SH-SY5Y (cell line): Measurements from ENCODE around the gene GOSR2.

Experiments used
- GATA2 ChIP-seq: IDR thresholded peaks from 2 replicates; pipeline ENCODE4 v1.6.1; 2011; ENCODE audit warnings: mild to moderate bottlenecking, low read depth, low read length
- GATA3 ChIP-seq: IDR thresholded peaks from 2 replicates; pipeline ENCODE4 v1.6.1; 2011; ENCODE audit warnings: low read depth, mild to moderate bottlenecking, low read length, moderate library complexity

The GOSR2 gene

DNA sequence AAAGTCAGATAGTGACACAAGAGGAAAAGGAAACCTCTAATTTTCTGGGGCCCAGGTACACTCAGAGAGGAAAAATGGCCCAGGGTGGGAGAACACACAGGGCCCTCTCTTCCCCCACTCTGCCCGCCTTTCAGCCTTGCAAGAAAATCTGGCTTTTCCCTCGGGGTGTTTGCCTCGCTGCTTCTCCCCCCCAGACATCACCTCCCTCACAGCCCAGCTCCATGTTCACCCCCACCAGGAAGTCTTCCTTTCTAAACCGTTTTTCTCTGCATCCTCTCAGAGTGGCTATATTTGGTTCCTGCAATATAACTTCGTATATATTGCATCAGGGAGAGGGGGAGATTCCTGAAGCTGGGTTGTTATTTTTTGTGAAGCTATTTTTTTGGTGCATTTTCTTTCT lies 28.7 kb downstream of the GOSR2 start:
- no peak for TF ChIP-seq GATA2
- TF ChIP-seq GATA3 = no peak

DNA sequence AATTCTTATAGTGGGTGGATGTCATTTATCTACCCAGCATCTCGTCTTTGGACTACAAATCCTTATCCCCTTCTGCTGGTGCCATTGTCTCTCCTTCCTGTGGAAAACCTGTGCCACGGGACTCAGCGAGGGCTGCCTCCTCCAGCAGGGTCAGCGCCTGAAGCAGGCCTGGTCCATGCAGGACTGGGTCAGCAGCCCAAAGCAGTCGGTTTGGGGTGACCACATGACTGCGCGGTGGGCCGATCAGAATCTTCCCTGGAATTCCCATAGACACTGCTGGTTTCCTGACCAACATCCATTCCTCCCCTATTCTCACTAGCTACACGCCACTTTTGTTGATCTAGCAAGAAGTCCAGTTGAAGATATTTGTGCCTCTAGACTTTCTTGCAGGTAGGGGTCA lies 29.2 kb downstream of the GOSR2 start:
- no peak for TF ChIP-seq GATA3
- TF ChIP-seq GATA2 = no peak

DNA sequence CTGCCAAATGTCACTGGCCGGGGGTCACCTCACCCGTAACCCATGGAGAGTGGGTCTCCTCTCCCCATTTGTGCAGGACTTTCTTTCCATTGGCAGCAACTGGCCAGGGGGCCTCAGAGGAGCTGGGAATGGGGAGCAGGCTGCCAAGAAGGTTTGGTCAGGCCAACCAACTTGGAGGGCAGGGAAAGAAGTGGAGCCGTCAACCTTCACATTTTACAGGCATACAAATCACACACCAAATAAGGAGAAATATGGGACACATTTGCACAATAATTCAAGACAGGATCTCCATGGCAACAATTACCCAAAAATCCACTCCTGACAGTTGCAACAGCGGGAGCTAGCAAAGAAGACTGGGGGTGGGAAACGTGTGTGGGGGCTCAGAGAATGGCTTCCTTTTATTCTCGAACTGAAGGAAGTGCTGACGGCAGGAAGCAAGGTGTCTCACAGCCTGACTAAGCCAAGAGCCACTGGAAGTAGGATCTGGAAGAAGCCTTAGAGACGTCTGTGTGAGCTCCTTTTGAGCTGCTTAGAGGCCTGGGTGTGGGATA lies 35.2 kb downstream of the GOSR2 start:
- no peak for TF ChIP-seq GATA2
- no peak for TF ChIP-seq GATA3

DNA sequence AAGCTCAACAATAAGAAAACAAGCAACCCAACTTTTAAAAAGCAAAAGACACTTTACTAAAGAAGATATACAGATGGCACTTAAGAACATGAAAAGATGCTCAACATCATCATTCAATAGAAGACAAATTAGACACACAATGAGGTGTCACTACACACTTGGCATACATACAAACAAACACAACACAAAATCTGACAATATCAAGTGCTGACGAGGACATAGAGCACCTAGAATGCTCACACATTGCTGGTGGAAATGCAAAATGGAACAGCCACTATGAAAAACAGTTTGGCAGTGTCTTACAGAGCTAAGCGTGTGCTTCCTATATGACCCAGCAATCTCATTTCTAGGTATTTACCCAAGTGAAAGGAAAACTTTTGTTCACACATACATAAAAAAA lies 37.2 kb downstream of the GOSR2 start:
- TF ChIP-seq GATA2 = no peak

DNA sequence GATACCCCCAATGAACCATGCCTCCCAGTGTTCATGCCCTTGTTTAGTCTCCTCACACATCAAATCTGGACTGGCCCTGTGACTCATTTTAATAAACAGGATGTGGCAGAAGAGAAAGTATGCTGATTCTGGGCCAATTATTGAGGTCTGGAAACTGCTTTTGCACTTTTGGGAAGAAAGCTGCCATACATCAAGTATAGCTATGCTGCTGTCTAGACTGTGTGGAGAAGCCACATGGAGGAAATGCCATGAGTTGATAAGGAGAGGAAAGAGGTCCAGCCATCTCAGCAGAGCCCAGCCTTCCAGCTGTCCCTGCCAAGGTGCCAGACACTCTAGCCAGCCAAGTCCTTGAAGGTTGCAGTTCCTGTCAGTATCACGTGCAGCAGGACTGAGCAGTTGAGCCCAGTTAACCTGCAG lies 39.4 kb downstream of the GOSR2 start:
- TF ChIP-seq GATA3 (no peak), GATA2 (no peak)

DNA sequence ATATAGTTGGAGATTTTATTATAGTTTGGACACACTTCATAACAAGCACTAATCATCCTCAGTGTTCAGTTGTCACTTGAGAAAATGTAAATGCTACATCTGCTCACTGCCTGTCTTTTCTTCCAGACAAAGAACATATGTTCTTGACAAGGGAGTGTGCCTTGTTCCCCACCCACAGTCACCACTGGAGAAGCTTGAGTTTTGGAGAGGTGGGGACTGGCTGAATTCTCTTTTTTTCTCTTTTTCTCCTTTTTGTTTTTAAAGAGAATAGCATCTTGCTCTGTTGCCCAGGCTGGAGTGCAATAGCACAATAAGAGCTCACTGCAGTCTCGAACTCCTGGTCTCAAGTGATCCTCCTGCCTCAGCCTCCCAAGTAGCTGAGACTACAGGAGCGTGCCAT lies 40.6 kb downstream of the GOSR2 start:
- TF ChIP-seq GATA3 (no peak), GATA2 (no peak)

DNA sequence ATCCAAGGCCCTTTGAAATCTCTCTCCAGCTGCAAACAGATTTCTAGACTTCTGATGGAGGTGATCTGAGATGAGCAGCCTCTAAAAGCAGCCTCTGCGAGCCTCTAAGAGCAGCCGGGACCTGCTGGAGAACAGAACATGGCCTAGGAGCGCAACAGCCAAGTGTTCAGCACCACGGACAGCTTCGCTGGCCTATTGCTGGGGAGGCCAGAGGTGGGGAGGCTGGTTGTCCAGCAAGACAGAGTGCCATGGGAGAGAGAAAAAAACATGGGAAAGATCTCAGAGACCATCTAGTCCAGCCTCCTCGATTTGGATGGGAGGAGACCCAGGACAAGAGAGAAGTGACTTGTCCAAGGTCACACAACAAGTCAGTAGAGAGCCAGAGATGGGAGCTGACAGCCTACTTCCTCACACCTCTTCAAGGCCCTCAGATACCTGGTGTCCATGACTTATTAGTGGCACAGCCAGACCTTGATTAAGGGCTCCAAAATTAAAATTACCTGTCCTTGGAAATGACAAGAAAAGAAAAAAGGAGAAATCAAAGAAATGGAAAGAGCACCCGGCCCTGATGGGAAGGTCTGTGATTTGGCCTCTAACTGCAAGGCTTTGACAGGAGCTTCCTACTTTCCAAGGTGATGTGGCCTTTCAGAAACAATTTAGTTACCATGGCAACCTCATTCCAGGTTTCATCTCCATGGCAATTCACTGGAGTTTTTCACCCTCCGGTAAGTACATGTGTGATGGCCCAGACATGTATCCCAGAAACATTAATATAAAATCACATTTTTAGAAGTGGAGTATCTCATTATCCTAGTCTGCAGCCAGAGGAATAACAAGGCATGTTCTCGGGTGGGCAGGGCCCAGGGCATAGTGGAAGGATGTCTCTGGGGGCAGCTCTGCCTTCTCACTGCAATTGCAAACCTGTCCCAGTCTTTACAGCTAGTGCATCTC lies 41.6 kb downstream of the GOSR2 start:
- TF ChIP-seq GATA2 (no peak), GATA3 (no peak)

DNA sequence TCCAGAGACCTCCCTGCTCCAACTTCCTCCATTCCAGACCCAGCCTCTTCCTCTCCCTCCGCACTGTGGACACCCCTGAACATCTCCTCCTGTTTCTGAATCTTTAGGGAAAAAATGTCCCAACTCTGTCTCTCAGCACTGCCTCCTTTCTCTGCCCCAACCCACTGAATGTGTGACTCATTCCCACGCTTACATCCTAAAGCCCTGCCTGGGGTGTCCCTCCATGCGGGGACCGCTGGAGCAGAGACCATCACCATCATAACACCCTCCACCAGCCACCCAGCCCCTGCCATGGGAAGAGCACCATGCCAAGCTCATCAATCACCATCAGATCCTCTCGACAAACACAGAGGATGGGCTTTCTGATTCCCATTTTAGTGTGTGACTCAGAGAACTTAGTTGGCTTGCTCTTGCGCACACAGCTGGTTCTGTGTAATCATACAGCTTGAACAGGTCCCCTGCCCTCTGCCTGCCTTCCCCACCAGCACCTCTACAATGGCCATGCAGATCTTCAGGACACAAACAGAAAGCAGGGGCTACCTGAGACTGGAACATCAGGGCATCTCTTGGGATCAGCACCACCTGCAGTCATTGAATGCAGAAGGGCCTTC lies 45.4 kb downstream of the GOSR2 start:
- no peak for TF ChIP-seq GATA3
- no peak for TF ChIP-seq GATA2

DNA sequence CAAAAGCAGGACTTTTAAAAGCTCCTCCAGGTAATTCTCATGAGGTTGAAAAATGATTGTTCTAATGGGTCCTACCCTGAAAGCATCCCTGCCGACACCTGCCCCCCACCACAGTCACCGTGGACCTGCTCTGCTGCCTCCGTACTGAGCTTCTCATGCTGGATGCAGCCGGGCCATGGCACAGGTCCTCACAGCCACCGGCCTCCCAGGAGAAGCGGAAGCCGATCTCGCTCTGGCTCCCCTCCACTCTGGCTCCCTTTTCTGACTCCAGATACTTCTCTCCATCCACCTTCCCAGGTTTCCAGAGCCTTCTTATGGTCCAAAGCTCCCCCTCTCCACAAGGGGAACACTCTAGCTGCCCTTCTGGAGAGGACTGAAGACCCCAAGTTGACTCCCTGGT lies 45.9 kb downstream of the GOSR2 start:
- TF ChIP-seq GATA2 (no peak), GATA3 (no peak)

DNA sequence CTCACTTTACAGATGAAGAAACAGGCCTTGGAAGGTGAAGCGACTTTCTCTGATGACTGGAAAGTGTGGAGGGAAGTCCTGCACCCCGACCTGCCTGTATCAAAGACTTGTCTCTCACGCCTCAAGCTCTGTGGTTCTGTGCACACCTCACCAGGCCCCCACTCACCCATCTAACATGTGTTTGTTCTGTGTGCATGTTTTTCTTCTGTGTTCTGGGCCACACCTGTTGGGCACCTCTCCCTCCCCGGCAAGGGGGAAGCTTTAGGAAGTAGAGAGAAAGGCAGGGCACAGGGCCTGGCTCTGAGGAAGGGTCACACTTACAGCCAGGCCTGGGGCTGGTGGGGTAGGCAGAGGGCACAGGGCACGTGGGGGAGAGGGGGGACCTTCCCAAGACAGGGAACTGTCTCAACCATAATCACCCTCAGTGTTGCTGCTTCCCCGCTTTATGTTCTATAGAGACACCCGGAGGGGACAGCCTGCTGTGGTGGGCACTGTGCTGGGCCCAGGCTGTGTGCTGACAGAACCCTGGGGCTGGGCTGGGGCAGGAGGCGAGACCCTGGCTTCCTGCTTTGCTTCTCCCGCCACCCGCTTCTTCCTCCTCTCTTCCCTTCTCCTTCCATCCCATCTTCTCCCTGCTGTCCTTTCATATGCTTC lies 48.8 kb downstream of the GOSR2 start:
- TF ChIP-seq GATA2 (no peak), GATA3 (no peak)

DNA sequence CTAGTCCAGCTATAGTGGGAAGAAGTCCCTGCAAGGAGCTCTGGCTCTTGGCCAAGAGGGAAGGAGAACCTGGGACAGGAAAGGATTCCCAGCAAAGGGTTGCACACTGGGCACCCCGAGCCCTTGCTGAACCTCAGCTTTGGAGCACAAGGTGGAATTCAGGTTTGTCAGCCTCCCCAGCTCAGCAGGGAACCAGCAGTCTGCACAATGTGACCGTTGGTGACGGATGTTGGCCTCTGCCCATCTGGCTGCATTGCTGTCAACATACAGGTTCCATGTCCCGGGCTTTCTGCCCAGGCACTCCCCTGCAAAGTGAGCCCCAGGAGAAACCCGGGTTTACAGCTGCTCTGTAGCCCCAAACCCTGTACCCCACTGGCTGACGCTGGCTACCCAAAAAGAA lies 49.4 kb downstream of the GOSR2 start:
- TF ChIP-seq GATA3 = no peak
- no peak for TF ChIP-seq GATA2

DNA sequence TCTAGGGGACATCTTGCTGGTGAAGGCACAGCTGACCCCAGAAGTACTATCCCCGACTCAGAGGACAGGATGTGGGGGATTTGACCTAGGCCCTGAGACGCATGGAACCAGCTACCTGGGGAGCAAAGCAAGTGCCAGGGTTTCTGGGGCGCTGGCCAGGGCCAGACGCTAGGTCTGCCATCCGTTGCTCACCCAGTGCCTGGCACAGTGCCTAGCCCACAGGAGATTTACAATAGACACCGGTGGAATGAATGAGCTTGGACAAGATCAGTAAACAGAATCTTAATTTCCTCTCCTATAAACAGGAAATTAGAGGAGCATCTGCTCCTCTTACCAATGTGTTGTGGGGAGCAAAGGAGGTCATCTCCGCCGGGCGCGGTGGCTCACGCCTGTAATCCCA lies 51.1 kb downstream of the GOSR2 start:
- TF ChIP-seq GATA3 (no peak), GATA2 (no peak)

DNA sequence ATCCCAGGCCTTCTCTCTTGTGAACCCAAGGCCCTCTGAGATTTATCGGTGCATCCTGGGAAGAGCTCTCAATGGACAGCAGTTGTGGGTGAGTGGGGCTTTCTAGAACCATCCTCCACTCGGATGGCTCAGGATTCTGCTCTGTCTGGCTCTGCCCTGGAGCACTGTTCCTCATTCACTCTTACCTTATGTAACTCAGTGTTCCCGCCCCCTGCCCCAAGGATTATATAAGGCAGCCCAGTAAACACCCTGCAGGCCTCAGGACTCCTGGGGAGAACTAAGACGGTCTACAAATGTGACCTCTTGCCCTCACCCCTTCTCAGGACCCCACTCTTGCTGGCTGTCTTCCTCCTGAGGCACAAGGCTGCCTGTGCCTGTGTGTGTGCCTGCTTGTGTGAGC lies 52.3 kb downstream of the GOSR2 start:
- TF ChIP-seq GATA3 (no peak), GATA2 (no peak)

DNA sequence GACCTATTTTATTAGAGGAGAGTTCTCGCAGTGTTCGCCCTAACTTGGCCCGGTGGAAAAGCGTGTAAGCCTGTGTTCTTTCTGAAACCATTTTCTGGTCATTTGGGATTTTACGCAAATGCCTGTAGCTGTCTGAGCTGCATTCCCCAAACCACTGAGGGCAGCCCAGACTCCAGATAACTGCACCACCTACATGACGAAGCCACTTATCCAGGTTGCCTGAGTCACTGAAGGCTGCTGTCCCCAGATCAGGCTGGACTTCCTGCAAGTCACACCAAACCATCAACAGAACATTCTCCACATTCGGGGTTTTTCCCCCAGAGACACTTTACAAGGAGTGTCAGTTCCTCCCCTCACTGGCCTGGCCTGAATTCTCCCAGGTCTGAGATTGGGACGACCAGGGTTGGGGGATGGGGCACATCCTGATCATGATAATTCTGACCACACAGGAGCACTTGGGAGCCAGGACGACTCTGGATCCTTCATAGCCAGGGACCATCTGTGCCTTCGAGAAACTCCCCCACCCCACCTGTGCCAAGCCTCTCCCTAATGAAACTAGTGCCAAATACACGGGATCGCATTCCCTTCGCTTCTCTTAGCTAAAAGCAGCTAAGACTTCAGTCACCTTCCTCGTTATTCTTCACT lies 53.8 kb downstream of the GOSR2 start:
- TF ChIP-seq GATA3 = no peak

DNA sequence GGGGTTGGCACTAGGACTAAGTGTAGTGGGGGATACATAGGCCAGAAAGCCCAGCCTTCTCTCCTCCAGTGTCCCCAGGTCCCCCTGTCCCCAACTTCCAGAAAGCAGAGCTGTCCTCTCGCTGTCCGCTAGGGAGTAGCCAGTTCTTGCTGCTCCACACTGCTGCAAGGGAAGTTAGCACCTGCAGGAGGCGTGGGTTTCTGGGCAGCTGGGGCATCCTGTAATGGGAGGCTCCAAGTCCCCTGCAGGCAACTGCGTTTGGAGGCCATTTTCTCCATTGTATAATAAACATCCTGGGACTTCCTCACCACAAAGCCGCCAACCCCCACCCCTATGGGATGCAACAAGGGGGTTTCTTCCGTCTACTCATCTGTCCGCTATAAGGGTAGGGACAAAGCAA lies 54.4 kb downstream of the GOSR2 start:
- no peak for TF ChIP-seq GATA3
- no peak for TF ChIP-seq GATA2
